ENCODE data around the gene SLC16A9. TPM values are rescaled to one million over a fixed set of nuclear protein-coding genes. Genes with fewer than 3 reads are reported as not detected.
A peak's percentile ranks its signal among the peaks of the same experiment; 100 is the strongest.
"Not testable (repeated sequence)": the region's sequence is repeated elsewhere in the genome, so short reads cannot be mapped to it uniquely, and the experiment has no call there.

The SLC16A9 gene
- total RNA-seq, 1 donor from 2014 or later = 3.1 TPM

- not testable (repeated sequence) for H3K27me3 ChIP-seq (ENCODE audit: control insufficient read depth in 3 of 3, insufficient read depth in 3 of 3, low read length in 3 of 3); H3K27ac ChIP-seq (ENCODE audit: low read depth, low read length); H3K4me3 ChIP-seq (ENCODE audit: low read length in 3 of 3); H3K9ac ChIP-seq (ENCODE audit: low read depth in 1 of 3, low read length in 3 of 3); H3K36me3 ChIP-seq (ENCODE audit: control insufficient read depth in 3 of 3, insufficient read depth in 3 of 3, low read length in 3 of 3); H3K9me3 ChIP-seq (ENCODE audit: control insufficient read depth in 3 of 3, low read length in 3 of 3)
- H3K4me1 ChIP-seq (ENCODE audit: control insufficient read depth in 3 of 3, insufficient read depth in 3 of 3, low read length in 3 of 3) = peaks cover 4 to 15% (median 14%) of the 10 kb centered on the region in 3 donors
Observed at GRCh38 chr10:59744156-59744555, 34.5 kb upstream of the SLC16A9 start.

- Histone ChIP-seq H3K9ac (ENCODE audit: low read depth in 1 of 3, low read length in 3 of 3) (no peak overlapping the region), H3K36me3 (ENCODE audit: control insufficient read depth in 3 of 3, insufficient read depth in 3 of 3, low read length in 3 of 3) (no peaks in the 10 kb centered on the region), H3K4me3 (ENCODE audit: low read length in 3 of 3) (no peak overlapping the region), H3K4me1 (ENCODE audit: control insufficient read depth in 3 of 3, insufficient read depth in 3 of 3, low read length in 3 of 3) (peaks cover 0 to 3% (median 0%) of the 10 kb centered on the region in 3 donors), H3K9me3 (ENCODE audit: control insufficient read depth in 3 of 3, low read length in 3 of 3) (no peaks in the 10 kb centered on the region), H3K27ac (ENCODE audit: low read depth, low read length) (no peak overlapping the region), H3K27me3 (ENCODE audit: control insufficient read depth in 3 of 3, insufficient read depth in 3 of 3, low read length in 3 of 3) (no peaks in the 10 kb centered on the region)
Observed at GRCh38 chr10:59741583-59741982, 31.9 kb upstream of the SLC16A9 start.

- no peak overlapping the region for H3K4me3 ChIP-seq (ENCODE audit: low read length in 3 of 3)
- no peak overlapping the region for H3K9ac ChIP-seq (ENCODE audit: low read depth in 1 of 3, low read length in 3 of 3)
- no peak overlapping the region for H3K27ac ChIP-seq (ENCODE audit: low read depth, low read length)
- H3K9me3 ChIP-seq (ENCODE audit: control insufficient read depth in 3 of 3, low read length in 3 of 3) = no peaks in the 10 kb centered on the region
- H3K4me1 ChIP-seq (ENCODE audit: control insufficient read depth in 3 of 3, insufficient read depth in 3 of 3, low read length in 3 of 3) = peaks cover 0 to 3% (median 0%) of the 10 kb centered on the region in 3 donors
- no peaks in the 10 kb centered on the region for H3K27me3 ChIP-seq (ENCODE audit: control insufficient read depth in 3 of 3, insufficient read depth in 3 of 3, low read length in 3 of 3)
- H3K36me3 ChIP-seq (ENCODE audit: control insufficient read depth in 3 of 3, insufficient read depth in 3 of 3, low read length in 3 of 3) = no peaks in the 10 kb centered on the region
Observed at GRCh38 chr10:59741048-59741447, 31.4 kb upstream of the SLC16A9 start.

- H3K36me3 ChIP-seq (ENCODE audit: control insufficient read depth in 3 of 3, insufficient read depth in 3 of 3, low read length in 3 of 3) = no peaks in the 10 kb centered on the region
- no peaks in the 10 kb centered on the region for H3K27me3 ChIP-seq (ENCODE audit: control insufficient read depth in 3 of 3, insufficient read depth in 3 of 3, low read length in 3 of 3)
- H3K9me3 ChIP-seq (ENCODE audit: control insufficient read depth in 3 of 3, low read length in 3 of 3) = no peaks in the 10 kb centered on the region
- no peak overlapping the region for H3K27ac ChIP-seq (ENCODE audit: low read depth, low read length)
- no peak overlapping the region for H3K4me3 ChIP-seq (ENCODE audit: low read length in 3 of 3)
- H3K9ac ChIP-seq (ENCODE audit: low read depth in 1 of 3, low read length in 3 of 3) = no peak overlapping the region
- no peaks in the 10 kb centered on the region for H3K4me1 ChIP-seq (ENCODE audit: control insufficient read depth in 3 of 3, insufficient read depth in 3 of 3, low read length in 3 of 3)
Observed at GRCh38 chr10:59736749-59737148, 27.1 kb upstream of the SLC16A9 start.

- Histone ChIP-seq H3K27ac (ENCODE audit: low read depth, low read length) (no peak overlapping the region), H3K36me3 (ENCODE audit: control insufficient read depth in 3 of 3, insufficient read depth in 3 of 3, low read length in 3 of 3) (no peaks in the 10 kb centered on the region), H3K9ac (ENCODE audit: low read depth in 1 of 3, low read length in 3 of 3) (no peak overlapping the region), H3K4me1 (ENCODE audit: control insufficient read depth in 3 of 3, insufficient read depth in 3 of 3, low read length in 3 of 3) (no peaks in the 10 kb centered on the region), H3K9me3 (ENCODE audit: control insufficient read depth in 3 of 3, low read length in 3 of 3) (no peaks in the 10 kb centered on the region), H3K4me3 (ENCODE audit: low read length in 3 of 3) (no peak overlapping the region), H3K27me3 (ENCODE audit: control insufficient read depth in 3 of 3, insufficient read depth in 3 of 3, low read length in 3 of 3) (no peaks in the 10 kb centered on the region)
Observed at GRCh38 chr10:59735296-59735695, 25.6 kb upstream of the SLC16A9 start.

- Histone ChIP-seq H3K4me1 (ENCODE audit: control insufficient read depth in 3 of 3, insufficient read depth in 3 of 3, low read length in 3 of 3) (no peaks in the 10 kb centered on the region), H3K4me3 (ENCODE audit: low read length in 3 of 3) (no peak overlapping the region), H3K9ac (ENCODE audit: low read depth in 1 of 3, low read length in 3 of 3) (no peak overlapping the region), H3K36me3 (ENCODE audit: control insufficient read depth in 3 of 3, insufficient read depth in 3 of 3, low read length in 3 of 3) (no peaks in the 10 kb centered on the region), H3K27ac (ENCODE audit: low read depth, low read length) (no peak overlapping the region), H3K27me3 (ENCODE audit: control insufficient read depth in 3 of 3, insufficient read depth in 3 of 3, low read length in 3 of 3) (no peaks in the 10 kb centered on the region), H3K9me3 (ENCODE audit: control insufficient read depth in 3 of 3, low read length in 3 of 3) (no peaks in the 10 kb centered on the region)
Observed at GRCh38 chr10:59734014-59734462, 24.4 kb upstream of the SLC16A9 start.

- H3K4me3 ChIP-seq (ENCODE audit: low read length in 3 of 3); H3K36me3 ChIP-seq (ENCODE audit: control insufficient read depth in 3 of 3, insufficient read depth in 3 of 3, low read length in 3 of 3); H3K27me3 ChIP-seq (ENCODE audit: control insufficient read depth in 3 of 3, insufficient read depth in 3 of 3, low read length in 3 of 3); H3K27ac ChIP-seq (ENCODE audit: low read depth, low read length); H3K9me3 ChIP-seq (ENCODE audit: control insufficient read depth in 3 of 3, low read length in 3 of 3); H3K9ac ChIP-seq (ENCODE audit: low read depth in 1 of 3, low read length in 3 of 3); H3K4me1 ChIP-seq (ENCODE audit: control insufficient read depth in 3 of 3, insufficient read depth in 3 of 3, low read length in 3 of 3): not testable (repeated sequence)
Observed at GRCh38 chr10:59733321-59734013, 23.8 kb upstream of the SLC16A9 start.

- not testable (repeated sequence) for H3K9me3 ChIP-seq (ENCODE audit: control insufficient read depth in 3 of 3, low read length in 3 of 3); H3K9ac ChIP-seq (ENCODE audit: low read depth in 1 of 3, low read length in 3 of 3); H3K27me3 ChIP-seq (ENCODE audit: control insufficient read depth in 3 of 3, insufficient read depth in 3 of 3, low read length in 3 of 3); H3K27ac ChIP-seq (ENCODE audit: low read depth, low read length); H3K36me3 ChIP-seq (ENCODE audit: control insufficient read depth in 3 of 3, insufficient read depth in 3 of 3, low read length in 3 of 3); H3K4me1 ChIP-seq (ENCODE audit: control insufficient read depth in 3 of 3, insufficient read depth in 3 of 3, low read length in 3 of 3); H3K4me3 ChIP-seq (ENCODE audit: low read length in 3 of 3)
Observed at GRCh38 chr10:59732849-59733248, 23.2 kb upstream of the SLC16A9 start.

- H3K27ac ChIP-seq (ENCODE audit: low read depth, low read length); H3K27me3 ChIP-seq (ENCODE audit: control insufficient read depth in 3 of 3, insufficient read depth in 3 of 3, low read length in 3 of 3); H3K9me3 ChIP-seq (ENCODE audit: control insufficient read depth in 3 of 3, low read length in 3 of 3); H3K9ac ChIP-seq (ENCODE audit: low read depth in 1 of 3, low read length in 3 of 3); H3K4me3 ChIP-seq (ENCODE audit: low read length in 3 of 3); H3K36me3 ChIP-seq (ENCODE audit: control insufficient read depth in 3 of 3, insufficient read depth in 3 of 3, low read length in 3 of 3): not testable (repeated sequence)
- H3K4me1 ChIP-seq (ENCODE audit: control insufficient read depth in 3 of 3, insufficient read depth in 3 of 3, low read length in 3 of 3) = peaks cover 3 to 19% (median 9%) of the 10 kb centered on the region in 3 donors
Observed at GRCh38 chr10:59729167-59729566, 19.5 kb upstream of the SLC16A9 start.

- Histone ChIP-seq H3K4me1 (ENCODE audit: control insufficient read depth in 3 of 3, insufficient read depth in 3 of 3, low read length in 3 of 3) (peaks cover 9 to 26% (median 11%) of the 10 kb centered on the region in 3 donors), H3K4me3 (ENCODE audit: low read length in 3 of 3) (peak overlapping the region in 1 of 3 donors; percentile 28), H3K9ac (ENCODE audit: low read depth in 1 of 3, low read length in 3 of 3) (peak overlapping the region in 1 of 3 donors; percentile 65), H3K27me3 (ENCODE audit: control insufficient read depth in 3 of 3, insufficient read depth in 3 of 3, low read length in 3 of 3) (no peaks in the 10 kb centered on the region), H3K9me3 (ENCODE audit: control insufficient read depth in 3 of 3, low read length in 3 of 3) (no peaks in the 10 kb centered on the region), H3K27ac (ENCODE audit: low read depth, low read length) (peak overlapping the region; percentile 94), H3K36me3 (ENCODE audit: control insufficient read depth in 3 of 3, insufficient read depth in 3 of 3, low read length in 3 of 3) (no peaks in the 10 kb centered on the region)
Observed at GRCh38 chr10:59724098-59724938, 14.7 kb upstream of the SLC16A9 start.

Data from skeletal muscle tissue (tissue), 4 donors.